Transverse colon (tissue), 3 donors: Measurements from ENCODE around the gene ARMC2.

Experiments
- CTCF ChIP-seq, 5 experiments: fragments of 200-600 bp in 3 of 5; fragments of 450-650 bp in 2 of 5; sonication (generic) in 3 of 5; IDR thresholded peaks; 1 replicate in 2 of 5; 2 replicates in 3 of 5; pipeline ENCODE4 v1.5.1; 2016 to 2017; ENCODE audit warnings: antibody characterized with exemption in 5 of 5, inconsistent platforms in 3 of 5, mild to moderate bottlenecking in 2 of 5, moderate library complexity in 1 of 5
- POLR2A ChIP-seq: fragments of 450-650 bp; IDR thresholded peaks from one replicate; pipeline ENCODE4 v1.6.1; 2016; ENCODE audit warnings: antibody characterized with exemption, mild to moderate bottlenecking, moderate library complexity

GRCh38 chr6:108822401-108822800 lies 25.8 kb upstream of the ARMC2 start:
- TF ChIP-seq POLR2A (no peak), CTCF (IDR thresholded peaks at IDR 0.05) (no peak)
